ENCODE measurements around the gene UVSSA. TPM values are rescaled to one million over a fixed set of nuclear protein-coding genes. Genes with fewer than 3 reads are reported as not detected.

Gene UVSSA
- total and polyA plus RNA-seq, 2 donors (not counting 1 experiment from before 2014, with no cell fraction given) = 4.6 to 7.6 TPM

- Histone ChIP-seq H3K36me3 (ENCODE audit: control insufficient read depth, insufficient read depth, low read length) (peaks cover 22% of the 10 kb centered on the region), H3K4me2 (ENCODE audit: extremely low read depth, insufficient read depth, low read length) (no peak overlapping the region), H3K4me1 (ENCODE audit: control insufficient read depth, extremely low read depth, insufficient read depth, low read length) (no peaks in the 10 kb centered on the region), H3K9ac (ENCODE audit: insufficient read depth, low read length) (no peak overlapping the region), H3K9me3 (ENCODE audit: control insufficient read depth, insufficient read depth, low read depth, low read length) (no peaks in the 10 kb centered on the region), H2AFZ (ENCODE audit: low read length) (no peak overlapping the region), H3K4me3 (replicated peaks in 1 of 4; ENCODE audit: control extremely low read depth in 1 of 4, insufficient read depth in 1 of 4, low read depth in 3 of 4, low read length in 4 of 4) (no peak overlapping the region), H3K27me3 (ENCODE audit: control insufficient read depth, insufficient read depth, low read length) (no peaks in the 10 kb centered on the region), H3K27ac (ENCODE audit: insufficient read depth, low read length) (no peak overlapping the region), H4K20me1 (ENCODE audit: control insufficient read depth, extremely low read depth, insufficient read depth, low read length) (no peaks in the 10 kb centered on the region), H3K79me2 (ENCODE audit: control insufficient read depth, insufficient read depth, low read length) (peaks cover 20% of the 10 kb centered on the region)
- TF ChIP-seq CTCF (conservative IDR thresholded peaks at IDR 0.05 in 1 of 2, IDR thresholded peaks at IDR 0.05 in 1 of 2; ENCODE audit: low read depth in 1 of 2, low read length in 2 of 2) (no peak), EZH2 (IDR thresholded peaks at IDR 0.05; ENCODE audit: low read length, missing control alignments) (no peak)
- DNase-seq (ENCODE audit: low read depth in 2 of 2) = no peak
Observed at GRCh38 chr4:1315836-1316536, 31.0 kb upstream of the UVSSA start.

GRCh38 chr4:1316537-1317168 lies 30.4 kb upstream of the UVSSA start:
- Histone ChIP-seq H3K79me2 (ENCODE audit: control insufficient read depth, insufficient read depth, low read length) (peaks cover 13% of the 10 kb centered on the region), H3K27me3 (ENCODE audit: control insufficient read depth, insufficient read depth, low read length) (no peaks in the 10 kb centered on the region), H3K4me3 (replicated peaks in 1 of 4; ENCODE audit: control extremely low read depth in 1 of 4, insufficient read depth in 1 of 4, low read depth in 3 of 4, low read length in 4 of 4) (no peak overlapping the region), H3K4me1 (ENCODE audit: control insufficient read depth, extremely low read depth, insufficient read depth, low read length) (no peaks in the 10 kb centered on the region), H3K9me3 (ENCODE audit: control insufficient read depth, insufficient read depth, low read depth, low read length) (no peaks in the 10 kb centered on the region), H3K27ac (ENCODE audit: insufficient read depth, low read length) (no peak overlapping the region), H2AFZ (ENCODE audit: low read length) (no peak overlapping the region), H3K4me2 (ENCODE audit: extremely low read depth, insufficient read depth, low read length) (no peak overlapping the region), H3K36me3 (ENCODE audit: control insufficient read depth, insufficient read depth, low read length) (peaks cover 22% of the 10 kb centered on the region), H4K20me1 (ENCODE audit: control insufficient read depth, extremely low read depth, insufficient read depth, low read length) (no peaks in the 10 kb centered on the region), H3K9ac (ENCODE audit: insufficient read depth, low read length) (no peak overlapping the region)
- no peak for TF ChIP-seq CTCF (conservative IDR thresholded peaks at IDR 0.05 in 1 of 2, IDR thresholded peaks at IDR 0.05 in 1 of 2; ENCODE audit: low read depth in 1 of 2, low read length in 2 of 2)
- TF ChIP-seq EZH2 (IDR thresholded peaks at IDR 0.05; ENCODE audit: low read length, missing control alignments) = no peak
- no peak for DNase-seq (ENCODE audit: low read depth in 2 of 2)

- no peak for TF ChIP-seq EZH2 (IDR thresholded peaks at IDR 0.05; ENCODE audit: low read length, missing control alignments)
- TF ChIP-seq CTCF (conservative IDR thresholded peaks at IDR 0.05 in 1 of 2, IDR thresholded peaks at IDR 0.05 in 1 of 2; ENCODE audit: low read depth in 1 of 2, low read length in 2 of 2) = no peak
- Histone ChIP-seq H3K27ac (ENCODE audit: insufficient read depth, low read length) (no peak overlapping the region), H3K36me3 (ENCODE audit: control insufficient read depth, insufficient read depth, low read length) (peaks cover 22% of the 10 kb centered on the region), H3K4me1 (ENCODE audit: control insufficient read depth, extremely low read depth, insufficient read depth, low read length) (no peaks in the 10 kb centered on the region), H4K20me1 (ENCODE audit: control insufficient read depth, extremely low read depth, insufficient read depth, low read length) (no peaks in the 10 kb centered on the region), H3K79me2 (ENCODE audit: control insufficient read depth, insufficient read depth, low read length) (peaks cover 6% of the 10 kb centered on the region), H3K9me3 (ENCODE audit: control insufficient read depth, insufficient read depth, low read depth, low read length) (no peaks in the 10 kb centered on the region), H3K4me2 (ENCODE audit: extremely low read depth, insufficient read depth, low read length) (no peak overlapping the region), H3K4me3 (replicated peaks in 1 of 4; ENCODE audit: control extremely low read depth in 1 of 4, insufficient read depth in 1 of 4, low read depth in 3 of 4, low read length in 4 of 4) (no peak overlapping the region), H3K27me3 (ENCODE audit: control insufficient read depth, insufficient read depth, low read length) (no peaks in the 10 kb centered on the region), H3K9ac (ENCODE audit: insufficient read depth, low read length) (no peak overlapping the region), H2AFZ (ENCODE audit: low read length) (no peak overlapping the region)
- DNase-seq (ENCODE audit: low read depth in 2 of 2) = no peak
Observed at GRCh38 chr4:1317177-1318045, 29.6 kb upstream of the UVSSA start.

All from fibroblast of lung (primary cell).